Measurements from ENCODE around the gene SLC23A3.

- TF ChIP-seq EGR1 (IDR thresholded peaks at IDR 0.05; ENCODE audit: borderline replicate concordance in 1 of 2, low read depth in 2 of 2, low read length in 2 of 2), result no peak
- TF ChIP-seq POLR2A (IDR thresholded peaks at IDR 0.05; ENCODE audit: low read depth, low read length), result no peak
- TF ChIP-seq KDM1A (IDR thresholded peaks at IDR 0.05; ENCODE audit: borderline replicate concordance), result no peak
- TF ChIP-seq, protein P1, sequence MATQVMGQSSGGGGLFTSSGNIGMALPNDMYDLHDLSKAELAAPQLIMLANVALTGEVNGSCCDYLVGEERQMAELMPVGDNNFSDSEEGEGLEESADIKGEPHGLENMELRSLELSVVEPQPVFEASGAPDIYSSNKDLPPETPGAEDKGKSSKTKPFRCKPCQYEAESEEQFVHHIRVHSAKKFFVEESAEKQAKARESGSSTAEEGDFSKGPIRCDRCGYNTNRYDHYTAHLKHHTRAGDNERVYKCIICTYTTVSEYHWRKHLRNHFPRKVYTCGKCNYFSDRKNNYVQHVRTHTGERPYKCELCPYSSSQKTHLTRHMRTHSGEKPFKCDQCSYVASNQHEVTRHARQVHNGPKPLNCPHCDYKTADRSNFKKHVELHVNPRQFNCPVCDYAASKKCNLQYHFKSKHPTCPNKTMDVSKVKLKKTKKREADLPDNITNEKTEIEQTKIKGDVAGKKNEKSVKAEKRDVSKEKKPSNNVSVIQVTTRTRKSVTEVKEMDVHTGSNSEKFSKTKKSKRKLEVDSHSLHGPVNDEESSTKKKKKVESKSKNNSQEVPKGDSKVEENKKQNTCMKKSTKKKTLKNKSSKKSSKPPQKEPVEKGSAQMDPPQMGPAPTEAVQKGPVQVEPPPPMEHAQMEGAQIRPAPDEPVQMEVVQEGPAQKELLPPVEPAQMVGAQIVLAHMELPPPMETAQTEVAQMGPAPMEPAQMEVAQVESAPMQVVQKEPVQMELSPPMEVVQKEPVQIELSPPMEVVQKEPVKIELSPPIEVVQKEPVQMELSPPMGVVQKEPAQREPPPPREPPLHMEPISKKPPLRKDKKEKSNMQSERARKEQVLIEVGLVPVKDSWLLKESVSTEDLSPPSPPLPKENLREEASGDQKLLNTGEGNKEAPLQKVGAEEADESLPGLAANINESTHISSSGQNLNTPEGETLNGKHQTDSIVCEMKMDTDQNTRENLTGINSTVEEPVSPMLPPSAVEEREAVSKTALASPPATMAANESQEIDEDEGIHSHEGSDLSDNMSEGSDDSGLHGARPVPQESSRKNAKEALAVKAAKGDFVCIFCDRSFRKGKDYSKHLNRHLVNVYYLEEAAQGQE (IDR thresholded peaks at IDR 0.05; ENCODE audit: low read depth, low read length), result no peak
- no peak for TF ChIP-seq YY1 (IDR thresholded peaks at IDR 0.05; ENCODE audit: low read depth, low read length)
- no peak for TF ChIP-seq ZBTB33 (IDR thresholded peaks at IDR 0.05)
- no peak for TF ChIP-seq SMAD1 (IDR thresholded peaks at IDR 0.05; ENCODE audit: low read depth, partially characterized antibody)
- TF ChIP-seq ELK1 (IDR thresholded peaks at IDR 0.05; ENCODE audit: low read depth, low read length), result no peak
- TF ChIP-seq CHD1 (IDR thresholded peaks at IDR 0.05; ENCODE audit: low read depth, low read length), result no peak
- no peak for TF ChIP-seq SUZ12 (IDR thresholded peaks at IDR 0.05; ENCODE audit: unreplicated experiment)
- no peak for TF ChIP-seq CTCF (IDR thresholded peaks at IDR 0.05 in 2 of 3, conservative IDR thresholded peaks at IDR 0.05 in 1 of 3; ENCODE audit: control insufficient read depth in 2 of 3, extremely low read depth in 1 of 3, insufficient read depth in 1 of 3, low read depth in 3 of 3, low read length in 3 of 3)
- no peak for TF ChIP-seq POLR2AphosphoS5 (IDR thresholded peaks at IDR 0.05; ENCODE audit: low read length)
- TF ChIP-seq SMC3 (IDR thresholded peaks at IDR 0.05; ENCODE audit: borderline replicate concordance, low read length), result no peak
Observed at GRCh38 chr2:219207134-219207883, 37.5 kb upstream of the SLC23A3 start.
